ENCODE measurements around the gene ARID1B. TPM values are rescaled to one million over a fixed set of nuclear protein-coding genes. Genes with fewer than 3 reads are reported as not detected.

ARID1B gene
- total RNA-seq, 1 experiment from 2014 or later, result 42.8 TPM

DNA sequence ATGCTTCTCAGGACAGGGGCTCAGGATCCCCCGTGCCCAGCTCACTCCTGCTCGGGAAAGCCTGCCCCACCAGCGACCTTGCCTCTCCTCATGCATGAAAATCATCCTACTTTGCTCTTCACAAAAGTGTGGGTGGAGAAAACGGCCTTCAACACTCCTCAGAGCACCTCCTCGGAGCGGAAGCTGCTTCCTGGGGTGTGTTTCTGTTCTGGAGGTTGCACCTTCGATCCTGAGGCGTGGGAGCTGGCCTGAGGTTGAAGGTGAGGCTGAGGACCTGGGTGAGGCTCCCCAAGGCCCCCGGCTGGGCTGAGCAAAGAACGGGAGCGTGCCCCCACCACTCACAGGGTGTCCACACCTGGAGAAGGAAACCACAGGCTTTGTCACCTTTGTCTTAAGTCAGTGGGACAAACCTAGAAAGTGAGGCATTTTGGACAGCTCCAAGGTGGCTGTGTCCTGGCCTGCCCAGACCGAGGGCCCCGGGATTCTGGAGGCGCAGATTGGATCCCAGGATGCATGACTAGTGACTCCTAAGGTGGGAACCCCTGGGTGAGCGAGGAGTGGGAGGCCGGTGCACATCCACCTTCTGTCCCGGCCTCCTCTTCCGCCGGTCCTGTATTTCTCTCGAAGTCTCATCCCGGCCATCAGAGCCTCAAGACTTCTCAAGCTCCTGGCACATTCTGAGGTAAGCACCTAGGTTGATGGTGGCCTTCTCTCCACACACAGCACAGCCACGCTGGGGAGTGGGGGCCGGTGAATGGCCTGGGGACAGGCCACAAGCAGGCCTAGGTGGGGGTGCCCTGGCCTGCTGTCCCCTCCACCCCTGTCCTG, 441.4 kb downstream of the ARID1B start:
- no peak overlapping the region for H3K4me3 ChIP-seq
- peaks cover 22% of the 10 kb centered on the region for H3K4me1 ChIP-seq (replicated peaks; ENCODE audit: insufficient read depth)
- TF ChIP-seq, protein P1, sequence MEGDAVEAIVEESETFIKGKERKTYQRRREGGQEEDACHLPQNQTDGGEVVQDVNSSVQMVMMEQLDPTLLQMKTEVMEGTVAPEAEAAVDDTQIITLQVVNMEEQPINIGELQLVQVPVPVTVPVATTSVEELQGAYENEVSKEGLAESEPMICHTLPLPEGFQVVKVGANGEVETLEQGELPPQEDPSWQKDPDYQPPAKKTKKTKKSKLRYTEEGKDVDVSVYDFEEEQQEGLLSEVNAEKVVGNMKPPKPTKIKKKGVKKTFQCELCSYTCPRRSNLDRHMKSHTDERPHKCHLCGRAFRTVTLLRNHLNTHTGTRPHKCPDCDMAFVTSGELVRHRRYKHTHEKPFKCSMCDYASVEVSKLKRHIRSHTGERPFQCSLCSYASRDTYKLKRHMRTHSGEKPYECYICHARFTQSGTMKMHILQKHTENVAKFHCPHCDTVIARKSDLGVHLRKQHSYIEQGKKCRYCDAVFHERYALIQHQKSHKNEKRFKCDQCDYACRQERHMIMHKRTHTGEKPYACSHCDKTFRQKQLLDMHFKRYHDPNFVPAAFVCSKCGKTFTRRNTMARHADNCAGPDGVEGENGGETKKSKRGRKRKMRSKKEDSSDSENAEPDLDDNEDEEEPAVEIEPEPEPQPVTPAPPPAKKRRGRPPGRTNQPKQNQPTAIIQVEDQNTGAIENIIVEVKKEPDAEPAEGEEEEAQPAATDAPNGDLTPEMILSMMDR (conservative IDR thresholded peaks at IDR 0.05), result no peak
- TF ChIP-seq EZH2 (IDR thresholded peaks at IDR 0.05; ENCODE audit: low read depth), result no peak
- no peak overlapping the region; the same call in 1 of the 2 replicates for H3K4me2 ChIP-seq
- no peak for DNase-seq
- H3K27ac ChIP-seq, result no peak overlapping the region
- no peaks in the 10 kb centered on the region; the same call in 1 of the 2 replicates for H3F3A ChIP-seq (ENCODE audit: insufficient read depth, low read depth)
- intact Hi-C loops (cut with micrococcal nuclease; ENCODE audit: unreplicated experiment), result no loop called here
- H3K27me3 ChIP-seq (ENCODE audit: insufficient read depth, low read depth), result no peaks in the 10 kb centered on the region
- no TSS peak for BruUV-seq (replicated peaks)
- H2AFZ ChIP-seq, result no peak overlapping the region
- no peaks in the 10 kb centered on the region for H3K36me3 ChIP-seq (ENCODE audit: low read depth)
- H3K9me2 ChIP-seq (ENCODE audit: insufficient read depth), result no peaks in the 10 kb centered on the region
- ChIA-PET POLR2A (ENCODE audit: unreplicated experiment) (interaction anchor here (0.6 kb wide), 1 partner anchor 20 kb away, joined by 3 read pairs; no protein-coding TSS in a partner anchor), CTCF (no interaction called here)
- H3K79me2 ChIP-seq (ENCODE audit: low read depth), result no peaks in the 10 kb centered on the region
- H3K9me3 ChIP-seq (ENCODE audit: insufficient read depth, low read depth), result no peaks in the 10 kb centered on the region
- H4K20me1 ChIP-seq (ENCODE audit: insufficient read depth), result no peaks in the 10 kb centered on the region

DNA sequence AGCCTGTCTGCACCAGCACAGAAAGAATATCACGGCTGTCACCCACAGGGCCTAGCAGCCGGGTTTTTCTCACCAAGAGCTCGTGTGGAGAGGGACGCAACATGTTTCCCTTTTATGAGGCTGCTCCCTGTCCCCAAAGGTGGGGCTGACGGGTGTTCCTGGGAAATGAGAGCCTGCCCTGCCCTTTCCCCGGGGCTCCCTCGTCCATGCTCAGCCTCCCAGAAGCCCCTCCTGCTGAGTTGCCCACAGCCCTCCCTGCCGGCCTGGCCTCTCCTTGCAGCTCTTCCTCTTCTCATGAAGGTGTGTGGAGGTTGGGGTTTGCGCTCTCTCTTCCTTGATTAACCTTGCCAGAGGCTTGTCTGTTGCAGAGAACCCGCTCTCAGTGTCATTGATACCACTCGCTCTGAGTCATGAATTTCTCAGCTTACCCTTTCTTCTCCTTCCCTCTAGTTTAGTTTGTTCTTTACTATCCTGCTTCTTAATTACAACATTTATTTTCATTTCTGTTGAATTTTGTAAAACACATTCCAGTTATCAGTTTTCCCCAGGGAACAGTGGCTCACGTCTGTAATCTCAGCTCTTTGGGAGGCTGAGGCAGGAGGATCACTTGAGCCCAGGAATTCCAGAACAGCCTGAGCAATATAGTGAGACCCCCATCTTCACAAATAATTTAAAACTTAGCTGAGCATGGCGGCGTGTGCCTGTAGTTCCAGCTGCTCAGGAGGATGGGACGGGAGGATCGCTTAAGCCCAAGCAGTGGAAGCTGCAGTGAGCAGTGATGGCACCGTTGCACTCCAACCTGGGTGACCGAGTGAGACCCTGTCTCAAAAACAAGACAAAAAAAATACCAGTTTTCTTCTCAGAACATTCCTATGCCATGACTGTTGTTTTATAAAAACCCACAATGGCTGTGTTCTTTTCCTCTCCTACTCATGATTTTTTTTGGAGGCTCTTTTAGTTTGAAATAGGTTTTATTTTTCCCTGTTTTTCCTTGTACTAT, 442.3 kb downstream of the ARID1B start:
- POLR2A ChIA-PET (ENCODE audit: unreplicated experiment), result interaction anchor here (0.6 kb wide), 1 partner anchor 21 kb away, joined by 3 read pairs; no protein-coding TSS in a partner anchor
- H3K4me2 ChIP-seq, result peak overlapping the region; percentile 86
- H4K20me1 ChIP-seq (ENCODE audit: insufficient read depth), result no peaks in the 10 kb centered on the region
- TF ChIP-seq, protein P1 (conservative IDR thresholded peaks at IDR 0.05), result no peak
- TF ChIP-seq EZH2 (IDR thresholded peaks at IDR 0.05; ENCODE audit: low read depth), result no peak
- intact Hi-C loops (cut with micrococcal nuclease; ENCODE audit: unreplicated experiment), result no loop called here
- no peak overlapping the region for H2AFZ ChIP-seq
- no peaks in the 10 kb centered on the region for H3K79me2 ChIP-seq (ENCODE audit: low read depth)
- H3K9me3 ChIP-seq (ENCODE audit: insufficient read depth, low read depth), result no peaks in the 10 kb centered on the region
- H3K4me1 ChIP-seq (replicated peaks; ENCODE audit: insufficient read depth), result peaks cover 22% of the 10 kb centered on the region
- CTCF ChIA-PET, result no interaction called here
- peak overlapping the region; percentile 60 for H3K27ac ChIP-seq
- peak; percentile 18 to 57 for DNase-seq
- H3F3A ChIP-seq (ENCODE audit: insufficient read depth, low read depth), result no peaks in the 10 kb centered on the region; the same call in 1 of the 2 replicates
- H3K9me2 ChIP-seq (ENCODE audit: insufficient read depth), result no peaks in the 10 kb centered on the region
- H3K36me3 ChIP-seq (ENCODE audit: low read depth), result no peaks in the 10 kb centered on the region
- BruUV-seq (replicated peaks), result no TSS peak
- H3K27me3 ChIP-seq (ENCODE audit: insufficient read depth, low read depth), result no peaks in the 10 kb centered on the region
- no peak overlapping the region for H3K4me3 ChIP-seq

DNA sequence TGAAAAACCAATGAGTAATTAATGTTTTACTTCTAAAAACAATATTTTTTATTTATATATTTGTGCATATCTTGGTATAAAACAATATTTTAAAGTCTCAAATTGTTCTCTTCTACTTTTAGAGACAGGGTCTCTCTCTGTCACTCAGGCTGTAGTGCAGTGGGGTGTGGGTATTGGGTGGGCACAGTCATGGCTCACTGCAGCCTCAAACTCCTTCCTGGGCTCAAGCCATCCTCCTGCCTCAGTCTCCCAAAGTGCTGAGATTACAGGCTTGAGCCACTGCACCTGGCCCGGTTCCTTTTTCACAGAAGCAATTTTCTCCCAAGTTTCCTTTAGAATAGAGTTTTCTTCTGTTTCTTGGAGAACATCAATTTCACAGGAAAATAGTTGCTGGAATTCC, 443.3 kb downstream of the ARID1B start:
- H3K4me2 ChIP-seq, result peak overlapping the region; percentile 86
- POLR2A ChIA-PET (ENCODE audit: unreplicated experiment), result no interaction called here

More for the DNA sequence above, 443.3 kb downstream of the ARID1B start:
- no TSS peak for BruUV-seq (replicated peaks)
- TF ChIP-seq EZH2 (IDR thresholded peaks at IDR 0.05; ENCODE audit: low read depth), result no peak
- TF ChIP-seq, protein P1 (conservative IDR thresholded peaks at IDR 0.05), result no peak
- Histone ChIP-seq H2AFZ (peak overlapping the region; percentile 84), H3K9me3 (ENCODE audit: insufficient read depth, low read depth) (no peaks in the 10 kb centered on the region), H3K9me2 (ENCODE audit: insufficient read depth) (no peaks in the 10 kb centered on the region), H3K4me1 (replicated peaks; ENCODE audit: insufficient read depth) (peaks cover 22% of the 10 kb centered on the region), H3K4me3 (peak overlapping the region; percentile 53; the same call in 1 of the 2 replicates), H3K27me3 (ENCODE audit: insufficient read depth, low read depth) (no peaks in the 10 kb centered on the region), H3F3A (ENCODE audit: insufficient read depth, low read depth) (no peaks in the 10 kb centered on the region; the same call in 1 of the 2 replicates), H3K36me3 (ENCODE audit: low read depth) (no peaks in the 10 kb centered on the region), H3K27ac (peak overlapping the region; percentile 73), H4K20me1 (ENCODE audit: insufficient read depth) (no peaks in the 10 kb centered on the region), H3K79me2 (ENCODE audit: low read depth) (no peaks in the 10 kb centered on the region)
- no peak for DNase-seq
- intact Hi-C loops (cut with micrococcal nuclease; ENCODE audit: unreplicated experiment), result no loop called here
- CTCF ChIA-PET, result no interaction called here

Measured in PC-9 (cell line).